Adrenal gland (tissue), 5 donors: Measurements from ENCODE around the gene TNRC6C.
A peak's percentile ranks its signal among the peaks of the same experiment; 100 is the strongest.

Experiments used
- CTCF ChIP-seq, 6 experiments: fragments of 450-650 bp in 4 of 6; fragments of 200-600 bp in 2 of 6; sonication (generic) in 1 of 6; IDR thresholded peaks; 1 replicate in 5 of 6; 2 replicates in 1 of 6; pipeline versions ENCODE4 v1.5.1 to v1.8.0; 2016 to 2021; ENCODE audit warnings: antibody characterized with exemption in 6 of 6, mild to moderate bottlenecking in 2 of 6, moderate library complexity in 1 of 6
- POLR2A ChIP-seq, 2 donors: fragments of 450-650 bp; IDR thresholded peaks; one replicate each; pipeline ENCODE4 v1.6.1; 2017; ENCODE audit warnings: antibody characterized with exemption in 2 of 2, mild to moderate bottlenecking in 2 of 2, moderate library complexity in 1 of 2
- donor health status: DM: no; HTN: no; CAD: no.

- TF ChIP-seq POLR2A (IDR thresholded peaks at IDR 0.05): no peak
- peak in 1 of 6 experiments; percentile 8 for TF ChIP-seq CTCF (IDR thresholded peaks at IDR 0.05)
These were observed 218 bp downstream of the TNRC6C start for GRCh38 chr17:77958716-77959125.
